ENCODE measurements around the gene ARMC9. TPM values are rescaled to one million over a fixed set of nuclear protein-coding genes. Genes with fewer than 3 reads are reported as not detected.

ARMC9 gene
- total and polyA plus RNA-seq, 7 donors, result 2.4 to 95.3 (median 24.3) TPM

DNA sequence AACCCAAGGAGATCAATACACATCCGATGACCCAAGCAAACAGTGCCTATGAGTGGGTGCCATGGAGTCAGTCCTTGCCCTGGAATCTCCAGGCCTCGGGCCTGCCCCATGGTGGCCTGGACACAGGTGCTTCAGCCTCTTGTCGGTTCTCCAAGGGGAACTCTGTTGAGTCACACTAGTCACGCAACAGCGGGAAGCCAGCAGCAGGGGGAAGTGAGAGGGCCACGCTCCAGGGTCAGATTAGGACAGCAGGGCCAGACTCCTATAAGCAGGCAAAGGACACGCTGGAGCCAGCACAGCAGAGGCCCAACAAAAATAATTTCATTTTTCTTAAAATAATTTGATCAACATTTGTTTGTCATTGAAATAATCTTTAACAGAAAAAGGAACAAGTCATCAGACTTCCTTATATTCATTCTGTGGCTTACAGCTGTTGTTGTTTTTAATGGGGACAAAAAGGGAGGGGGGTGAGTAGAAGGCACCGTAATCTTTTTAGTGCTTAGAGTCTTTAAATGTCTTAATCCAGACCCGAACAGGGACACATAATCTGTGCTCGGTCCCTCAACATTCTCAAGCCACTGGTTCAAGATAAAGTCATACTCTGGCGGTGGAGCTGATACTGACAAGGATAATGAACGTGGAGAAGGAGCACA is 16.4 kb upstream of the ARMC9 start:
- TF ChIP-seq POLR2AphosphoS5 (IDR thresholded peaks at IDR 0.05), result peak in 1 of 4 donors; percentile 33
- TF ChIP-seq POLR2A (IDR thresholded peaks at IDR 0.05), result no peak
- peaks cover 0 to 18% (median 13%) of the 10 kb centered on the region in 4 donors for H3K4me1 ChIP-seq
- peak overlapping the region in 1 of 4 donors; percentile 1 for H3K27ac ChIP-seq

GRCh38 chr2:231182513-231182899 is 15.9 kb upstream of the ARMC9 start:
- Histone ChIP-seq H3K27me3 (no peaks in the 10 kb centered on the region), H3K9me3 (no peaks in the 10 kb centered on the region), H3K4me3 (no peak overlapping the region), H3K36me3 (no peaks in the 10 kb centered on the region), H3K27ac (no peak overlapping the region), H3K4me1 (peaks cover 0 to 18% (median 13%) of the 10 kb centered on the region in 4 donors)
- TF ChIP-seq, protein P1, sequence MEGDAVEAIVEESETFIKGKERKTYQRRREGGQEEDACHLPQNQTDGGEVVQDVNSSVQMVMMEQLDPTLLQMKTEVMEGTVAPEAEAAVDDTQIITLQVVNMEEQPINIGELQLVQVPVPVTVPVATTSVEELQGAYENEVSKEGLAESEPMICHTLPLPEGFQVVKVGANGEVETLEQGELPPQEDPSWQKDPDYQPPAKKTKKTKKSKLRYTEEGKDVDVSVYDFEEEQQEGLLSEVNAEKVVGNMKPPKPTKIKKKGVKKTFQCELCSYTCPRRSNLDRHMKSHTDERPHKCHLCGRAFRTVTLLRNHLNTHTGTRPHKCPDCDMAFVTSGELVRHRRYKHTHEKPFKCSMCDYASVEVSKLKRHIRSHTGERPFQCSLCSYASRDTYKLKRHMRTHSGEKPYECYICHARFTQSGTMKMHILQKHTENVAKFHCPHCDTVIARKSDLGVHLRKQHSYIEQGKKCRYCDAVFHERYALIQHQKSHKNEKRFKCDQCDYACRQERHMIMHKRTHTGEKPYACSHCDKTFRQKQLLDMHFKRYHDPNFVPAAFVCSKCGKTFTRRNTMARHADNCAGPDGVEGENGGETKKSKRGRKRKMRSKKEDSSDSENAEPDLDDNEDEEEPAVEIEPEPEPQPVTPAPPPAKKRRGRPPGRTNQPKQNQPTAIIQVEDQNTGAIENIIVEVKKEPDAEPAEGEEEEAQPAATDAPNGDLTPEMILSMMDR (IDR thresholded peaks at IDR 0.05), result no peak
- TF ChIP-seq POLR2AphosphoS5 (IDR thresholded peaks at IDR 0.05) (no peak), EP300 (IDR thresholded peaks at IDR 0.05) (no peak), POLR2A (IDR thresholded peaks at IDR 0.05) (no peak)
- 86 to 91% methylated on average over 8 of the region's 8 CpGs for WGBS, 2 donors
- intact Hi-C loops (cut with DNase I), result no loop called here
- DNase-seq, result no peak

More for the DNA sequence above, 16.4 kb upstream of the ARMC9 start:
- H3K27me3 ChIP-seq, result no peaks in the 10 kb centered on the region
- intact Hi-C loops (cut with DNase I), result no loop called here
- H3K4me3 ChIP-seq, result no peak overlapping the region
- H3K36me3 ChIP-seq, result no peaks in the 10 kb centered on the region
- WGBS, 2 donors, result 63 to 78% methylated on average over 12 of the region's 12 CpGs
- no peaks in the 10 kb centered on the region for H3K9me3 ChIP-seq
- peak; percentile 81 for DNase-seq

DNA sequence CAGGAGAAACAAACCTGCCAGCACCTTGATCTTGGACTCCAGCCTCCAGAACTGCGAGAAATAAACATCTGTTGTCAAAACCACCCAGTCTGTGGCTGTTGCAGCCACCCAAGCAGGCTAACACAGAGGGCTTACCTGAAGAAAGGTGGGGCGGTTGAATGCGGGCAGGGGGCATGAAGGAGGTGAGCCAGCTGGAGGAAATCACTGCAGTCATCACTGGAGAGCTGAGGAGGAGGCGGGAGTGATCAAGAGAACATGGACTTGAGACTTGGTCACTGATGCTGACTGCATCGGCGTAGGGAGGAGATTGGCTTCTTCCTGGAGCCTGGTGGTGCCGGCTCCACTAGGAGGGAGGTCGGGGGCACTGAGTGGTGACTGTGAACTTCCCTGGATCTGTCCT is 14.6 kb upstream of the ARMC9 start:
- intact Hi-C loops (cut with DNase I), result no loop called here
- no peaks in the 10 kb centered on the region for H3K36me3 ChIP-seq
- no peak overlapping the region for H3K4me3 ChIP-seq
- H3K9me3 ChIP-seq, result no peaks in the 10 kb centered on the region
- TF ChIP-seq EP300 (IDR thresholded peaks at IDR 0.05) (no peak), POLR2AphosphoS5 (IDR thresholded peaks at IDR 0.05) (no peak), POLR2A (IDR thresholded peaks at IDR 0.05) (no peak)
- TF ChIP-seq, protein P1 (IDR thresholded peaks at IDR 0.05), result no peak
- H3K27ac ChIP-seq, result no peak overlapping the region
- 90 to 93% methylated on average over 8 of the region's 8 CpGs for WGBS, 2 donors
- H3K27me3 ChIP-seq, result no peaks in the 10 kb centered on the region
- H3K4me1 ChIP-seq, result peaks cover 0 to 18% (median 13%) of the 10 kb centered on the region in 4 donors
- peak; percentile 33 for DNase-seq

DNA sequence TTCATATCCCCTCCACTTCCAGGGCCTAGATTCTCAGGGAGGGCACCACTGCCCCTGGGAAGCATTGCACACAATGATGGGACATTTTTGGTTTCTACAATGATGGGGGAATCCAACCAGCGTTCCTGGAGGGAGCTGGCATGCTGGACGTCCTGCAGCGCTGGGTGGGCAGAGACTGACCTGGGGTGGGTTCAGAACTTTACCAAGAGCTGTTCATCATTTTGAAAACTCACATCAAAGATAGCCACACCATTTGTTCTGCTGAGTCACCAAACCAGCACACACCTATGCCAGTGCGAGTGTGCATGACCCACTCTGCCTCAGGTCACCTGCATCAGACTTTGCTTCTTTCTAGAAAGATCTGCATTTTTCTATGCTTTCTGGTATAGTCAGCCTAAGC is 14.1 kb upstream of the ARMC9 start:
- H3K27me3 ChIP-seq, result no peaks in the 10 kb centered on the region
- H3K27ac ChIP-seq, result peak overlapping the region in 1 of 4 donors; percentile 39
- H3K4me3 ChIP-seq, result no peak overlapping the region
- intact Hi-C loops (cut with DNase I), result no loop called here
- H3K36me3 ChIP-seq, result no peaks in the 10 kb centered on the region
- DNase-seq, result peak; percentile 20
- peaks cover 0 to 18% (median 13%) of the 10 kb centered on the region in 4 donors for H3K4me1 ChIP-seq
- WGBS, 2 donors, result 93 to 96% methylated on average over 4 of the region's 4 CpGs
- no peaks in the 10 kb centered on the region for H3K9me3 ChIP-seq
- TF ChIP-seq, protein P1 (IDR thresholded peaks at IDR 0.05), result no peak
- TF ChIP-seq POLR2A (IDR thresholded peaks at IDR 0.05) (no peak), POLR2AphosphoS5 (IDR thresholded peaks at IDR 0.05) (no peak), EP300 (IDR thresholded peaks at IDR 0.05) (no peak)

DNA sequence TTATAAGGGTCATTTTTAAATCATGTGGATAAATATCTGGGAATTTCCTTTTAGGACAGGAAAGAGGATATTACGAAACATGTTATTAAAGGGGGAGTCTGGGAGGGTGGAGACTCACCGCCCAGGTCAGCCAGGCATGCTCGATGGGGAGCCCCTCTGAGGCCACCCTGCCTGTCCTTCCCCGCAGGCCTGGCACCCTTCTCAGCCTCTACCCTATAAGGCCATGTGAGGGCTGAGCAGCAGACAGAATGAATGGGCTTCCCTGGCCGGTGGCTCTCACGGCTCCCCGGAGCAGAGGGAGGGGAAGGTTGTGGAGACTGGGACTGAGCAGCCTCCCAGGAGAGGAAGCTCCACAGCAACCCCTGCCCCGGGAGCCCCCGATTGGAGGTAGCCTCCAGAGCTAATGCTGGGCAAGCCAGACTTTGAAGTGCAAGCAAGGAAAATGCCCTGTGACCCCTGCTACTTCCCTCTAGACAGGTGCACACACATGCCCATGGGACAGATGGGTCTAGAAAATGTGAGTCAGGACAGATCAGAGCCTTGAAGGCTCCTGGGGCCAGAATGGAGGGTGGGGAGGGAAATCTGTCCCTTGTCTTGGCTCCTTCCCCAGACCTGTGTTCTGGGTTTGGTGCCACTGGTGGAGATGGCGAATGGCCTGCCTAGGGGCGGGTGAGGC is 13.2 kb upstream of the ARMC9 start:
- no peak overlapping the region for H3K4me3 ChIP-seq
- H3K27ac ChIP-seq, result peak overlapping the region in 1 of 4 donors; percentile 39
- peaks cover 0 to 25% (median 22%) of the 10 kb centered on the region in 4 donors for H3K4me1 ChIP-seq
- TF ChIP-seq, protein P1 (IDR thresholded peaks at IDR 0.05), result no peak
- TF ChIP-seq POLR2AphosphoS5 (IDR thresholded peaks at IDR 0.05) (no peak), EP300 (IDR thresholded peaks at IDR 0.05) (no peak), POLR2A (IDR thresholded peaks at IDR 0.05) (no peak)
- intact Hi-C loops (cut with DNase I), result no loop called here
- 87 to 88% methylated on average over 11 of the region's 11 CpGs for WGBS, 2 donors
- peak; percentile 66 for DNase-seq
- H3K9me3 ChIP-seq, result no peaks in the 10 kb centered on the region
- no peaks in the 10 kb centered on the region for H3K36me3 ChIP-seq
- no peaks in the 10 kb centered on the region for H3K27me3 ChIP-seq
